ENCODE results near the gene MOB3A. TPM values are rescaled to one million over a fixed set of nuclear protein-coding genes. Genes with fewer than 3 reads are reported as not detected.

The MOB3A gene
- total and polyA plus RNA-seq, 2 of the 13 experiments (the other 11 are each of a cell fraction or from before 2014, with no cell fraction given), result 3.5 to 17.8 TPM

DNA sequence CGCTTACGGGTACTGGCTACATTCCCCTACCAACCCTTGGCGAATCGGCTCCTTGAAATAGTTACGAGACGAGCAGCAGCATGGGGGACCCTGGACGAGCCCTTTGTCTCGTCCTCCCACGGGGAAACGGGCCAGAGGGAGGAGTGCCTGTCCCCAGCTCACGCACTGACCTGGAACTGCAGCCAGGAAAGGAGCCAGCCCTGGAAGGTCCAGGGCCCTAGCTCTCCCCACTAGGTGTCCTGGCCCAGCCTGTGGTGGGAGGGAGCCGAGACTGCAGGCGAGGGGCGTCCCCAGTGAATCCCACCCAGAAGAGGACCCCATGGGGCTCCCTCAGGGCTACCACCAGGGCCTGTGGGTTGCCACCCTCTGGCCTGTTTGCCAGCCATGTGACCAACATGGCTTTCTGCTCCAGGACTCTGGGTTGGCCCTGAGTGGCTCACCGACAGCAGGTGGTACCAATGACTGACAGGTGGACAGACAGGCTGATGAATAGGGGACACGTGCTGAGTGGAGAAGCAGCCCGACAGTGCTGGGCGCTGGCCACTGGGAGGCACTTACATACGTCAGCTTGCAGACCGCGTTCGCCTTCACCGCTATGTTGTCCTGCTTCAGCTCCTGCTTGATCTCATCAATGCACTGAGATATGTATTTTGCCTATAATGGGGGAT, 42.1 kb upstream of the MOB3A start:
- WGBS (ENCODE audit: low lambda C conversion rate), result 96% methylated on average over 20 of the region's 23 CpGs
- in situ Hi-C loops (cut with HindIII; ENCODE audit: extremely low pct_ligation_motif_present, low pct_unique_long_range_greater_than_20kb), result no loop called here
- H4K20me1 ChIP-seq (ENCODE audit: insufficient read depth, low read length), result peaks cover 4% of the 10 kb centered on the region

DNA sequence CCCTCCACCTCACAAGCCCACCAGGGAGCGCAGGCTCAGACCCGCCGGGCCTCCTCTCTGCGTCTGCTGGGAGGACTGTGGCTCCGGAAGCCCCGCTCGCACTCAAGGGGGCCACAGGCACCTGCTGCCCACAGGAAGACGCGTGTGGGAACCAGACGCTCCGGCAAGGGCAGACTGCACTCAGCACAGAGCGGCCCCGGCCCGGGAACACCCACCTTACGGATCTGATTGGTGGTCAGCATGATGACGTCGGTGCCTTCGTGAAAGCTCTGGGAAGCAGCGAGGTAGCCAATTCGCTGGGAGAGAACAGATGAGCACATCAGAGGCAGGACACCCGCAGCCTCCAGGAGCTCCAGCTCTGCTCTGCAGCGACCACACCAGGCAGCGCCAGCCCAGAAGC, 40.7 kb upstream of the MOB3A start:
- in situ Hi-C loops (cut with HindIII; ENCODE audit: extremely low pct_ligation_motif_present, low pct_unique_long_range_greater_than_20kb), result no loop called here
- H3K79me2 ChIP-seq (ENCODE audit: insufficient read depth, low read length), result peaks cover 28% of the 10 kb centered on the region
- TF ChIP-seq BORCS8-MEF2B (CRISPR knock-in tag; IDR thresholded peaks at IDR 0.05), result no peak
- TF ChIP-seq ZBTB46 (CRISPR knock-in tag; IDR thresholded peaks at IDR 0.05; ENCODE audit: borderline replicate concordance), result no peak
- TF ChIP-seq RELA (CRISPR knock-in tag; IDR thresholded peaks at IDR 0.05), result no peak
- TF ChIP-seq IRX3 (CRISPR knock-in tag; IDR thresholded peaks at IDR 0.05; ENCODE audit: borderline replicate concordance, low read depth), result no peak
- TF ChIP-seq AGO2 (optimal IDR thresholded peaks at IDR 0.05; ENCODE audit: low read depth, low read length), result peak; percentile 45
- TF ChIP-seq ZNF430 (CRISPR knock-in tag; IDR thresholded peaks at IDR 0.05), result no peak
- no peak for TF ChIP-seq ZNF747 (CRISPR knock-in tag; IDR thresholded peaks at IDR 0.05; ENCODE audit: borderline replicate concordance)
- no peak overlapping the region for H3K4me3 ChIP-seq (replicated peaks in 1 of 3; ENCODE audit: insufficient read depth in 1 of 3, low read depth in 2 of 3, low read length in 3 of 3)
- intact Hi-C loops (cut with micrococcal nuclease; ENCODE audit: unreplicated experiment), result no loop called here
- WGBS (ENCODE audit: low lambda C conversion rate), result 91% methylated on average over 17 of the region's 23 CpGs
- no peak overlapping the region for H2AFZ ChIP-seq (ENCODE audit: low read length)
- no peaks in the 10 kb centered on the region for H3K27me3 ChIP-seq (ENCODE audit: control insufficient read depth in 1 of 2, insufficient read depth in 2 of 2, low read length in 2 of 2)
- FAIRE-seq (no peak), ATAC-seq (no peak), DNase-seq (ENCODE audit: low spot score) (no peak)
- peaks cover 28 to 55% of the 10 kb centered on the region in 2 experiments for H3K36me3 ChIP-seq (replicated peaks in 1 of 2; ENCODE audit: control insufficient read depth in 1 of 2, insufficient read depth in 2 of 2, low read length in 2 of 2)
- ChIA-PET CTCF (ENCODE audit: low intra/inter-chr PET ratio, low total read pairs) (no interaction called here), POLR2A (interaction anchor here (1.3 kb wide), 1 partner anchor 15 kb away, joined by 5 read pairs; the partner anchor contains the start of gene AP3D1)
- no peak overlapping the region for H3K27ac ChIP-seq (ENCODE audit: extremely low read length, insufficient read depth, low read length)
- H3K9ac ChIP-seq (ENCODE audit: insufficient read depth, low read depth, low read length), result no peak overlapping the region
- BruUV-seq (replicated peaks), result no TSS peak
- no peaks in the 10 kb centered on the region for H3K9me3 ChIP-seq (ENCODE audit: low read length)
- no peaks in the 10 kb centered on the region for H3K4me1 ChIP-seq (ENCODE audit: insufficient read depth, low read length)
- peaks cover 4% of the 10 kb centered on the region; the same call in 1 of the 2 replicates for H4K20me1 ChIP-seq (ENCODE audit: insufficient read depth, low read length)
- H3K4me2 ChIP-seq (ENCODE audit: low read depth, low read length), result no peak overlapping the region

More for the DNA sequence above, 42.1 kb upstream of the MOB3A start:
- Histone ChIP-seq H3K79me2 (ENCODE audit: insufficient read depth, low read length) (peaks cover 36% of the 10 kb centered on the region), H3K4me1 (ENCODE audit: insufficient read depth, low read length) (no peaks in the 10 kb centered on the region), H3K27ac (ENCODE audit: extremely low read length, insufficient read depth, low read length) (no peak overlapping the region), H3K9ac (ENCODE audit: insufficient read depth, low read depth, low read length) (no peak overlapping the region), H3K27me3 (ENCODE audit: control insufficient read depth in 1 of 2, insufficient read depth in 2 of 2, low read length in 2 of 2) (no peaks in the 10 kb centered on the region), H3K4me2 (ENCODE audit: low read depth, low read length) (no peak overlapping the region), H3K4me3 (replicated peaks in 1 of 3; ENCODE audit: insufficient read depth in 1 of 3, low read depth in 2 of 3, low read length in 3 of 3) (no peak overlapping the region), H2AFZ (ENCODE audit: low read length) (no peak overlapping the region), H3K36me3 (replicated peaks in 1 of 2; ENCODE audit: control insufficient read depth in 1 of 2, insufficient read depth in 2 of 2, low read length in 2 of 2) (peaks cover 15 to 41% of the 10 kb centered on the region in 2 experiments), H3K9me3 (ENCODE audit: low read length) (no peaks in the 10 kb centered on the region)
- no peak for DNase-seq (ENCODE audit: low spot score)
- no TSS peak for BruUV-seq (replicated peaks)
- CTCF ChIA-PET (ENCODE audit: low intra/inter-chr PET ratio, low total read pairs), result interaction anchor here (0.6 kb wide), 1 partner anchor 602 kb away, joined by 3 read pairs; no protein-coding TSS in a partner anchor
- ATAC-seq, result no peak
- no peak for FAIRE-seq
- POLR2A ChIA-PET, result interaction anchor here (0.6 to 1.3 kb wide), 2 partner anchors 14 to 28 kb away, joined by 3 to 5 read pairs; partner anchors contain the start of gene AP3D1
- intact Hi-C loops (cut with micrococcal nuclease; ENCODE audit: unreplicated experiment), result no loop called here
- TF ChIP-seq AGO2 (optimal IDR thresholded peaks at IDR 0.05; ENCODE audit: low read depth, low read length) (peak; percentile 68), CENPT (CRISPR knock-in tag; IDR thresholded peaks at IDR 0.05; ENCODE audit: low read depth) (no peak)

Measured in HepG2 (cell line).